IMR-90 (cell line): ENCODE results near the gene ZFP36.

ENCODE experiments used
- MAZ ChIP-seq: IDR thresholded peaks from 2 replicates; pipeline ENCODE4 v1.6.1; 2012; ENCODE audit warnings: low read depth, mild to moderate bottlenecking, low read length, improper control_type of control experiment, moderate library complexity, borderline replicate concordance
- MXI1 ChIP-seq: IDR thresholded peaks from 2 replicates; pipeline ENCODE4 v1.6.1; 2012; ENCODE audit warnings: low read depth, mild to moderate bottlenecking, low read length, moderate library complexity, borderline replicate concordance
- RFX5 ChIP-seq: IDR thresholded peaks from 2 replicates; pipeline ENCODE4 v1.8.0; 2012; ENCODE audit warnings: low read depth, mild to moderate bottlenecking, low read length, moderate library complexity
- TF ChIP-seq, protein P1 (sequence below): conservative IDR thresholded peaks from 2 replicates; pipeline ENCODE4 v1.5.1; 2012; ENCODE audit warnings: mild to moderate bottlenecking, low read depth, low read length, improper control_type of control experiment
- TF ChIP-seq, protein P2 (sequence below): fragments of 150-350 bp; IDR thresholded peaks from 2 replicates; pipeline ENCODE4 v1.6.1; 2017; ENCODE audit warnings: mild to moderate bottlenecking, antibody characterized with exemption, low read length, low read depth

DNA sequence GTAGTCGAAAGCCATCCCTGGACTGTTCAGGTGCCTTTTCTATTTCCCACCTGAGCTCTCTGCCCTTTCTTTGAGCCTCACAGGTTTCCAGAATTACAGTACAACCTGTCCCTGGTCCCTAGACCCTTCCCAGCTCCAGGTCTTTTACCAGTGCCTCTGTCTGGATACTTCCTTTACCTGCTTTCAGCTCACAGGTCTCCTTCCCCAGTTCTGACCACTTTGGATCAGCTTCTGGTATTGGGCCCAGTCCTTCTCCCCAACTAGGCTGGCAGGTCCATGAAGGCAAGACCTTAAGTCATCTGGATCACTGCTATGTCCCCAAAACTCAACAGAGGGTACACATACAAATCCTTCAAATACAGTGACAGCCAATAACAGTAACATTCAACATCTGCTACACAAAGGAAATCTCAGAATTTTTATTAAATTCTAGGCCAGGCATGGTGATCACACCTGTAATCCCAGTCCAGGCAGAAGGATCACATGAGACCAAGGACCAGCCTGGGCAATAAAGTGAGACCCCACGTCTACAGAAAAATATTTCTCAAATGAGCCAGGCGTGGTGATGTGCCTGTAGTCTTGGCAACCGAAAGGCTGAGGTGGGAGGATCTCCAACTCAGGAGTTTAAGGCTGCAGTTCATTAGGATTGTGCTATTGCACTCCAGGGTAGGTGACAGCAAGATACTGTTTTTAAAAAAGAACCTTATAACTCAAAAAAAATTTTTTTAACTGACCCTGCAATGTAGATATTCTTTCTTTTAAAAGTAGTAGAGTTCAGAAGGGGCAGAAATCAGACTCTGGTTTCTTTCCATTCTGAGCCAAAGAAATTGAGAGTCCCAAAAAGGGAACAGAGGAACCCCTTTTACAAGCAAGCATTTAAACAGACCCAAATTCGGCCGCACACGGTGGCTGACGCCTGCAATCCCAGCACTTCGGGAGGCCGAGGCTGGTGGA is 27.8 kb downstream of the ZFP36 start:
- TF ChIP-seq MAZ (no peak), MXI1 (no peak), RFX5 (no peak)
- TF ChIP-seq, protein P1, sequence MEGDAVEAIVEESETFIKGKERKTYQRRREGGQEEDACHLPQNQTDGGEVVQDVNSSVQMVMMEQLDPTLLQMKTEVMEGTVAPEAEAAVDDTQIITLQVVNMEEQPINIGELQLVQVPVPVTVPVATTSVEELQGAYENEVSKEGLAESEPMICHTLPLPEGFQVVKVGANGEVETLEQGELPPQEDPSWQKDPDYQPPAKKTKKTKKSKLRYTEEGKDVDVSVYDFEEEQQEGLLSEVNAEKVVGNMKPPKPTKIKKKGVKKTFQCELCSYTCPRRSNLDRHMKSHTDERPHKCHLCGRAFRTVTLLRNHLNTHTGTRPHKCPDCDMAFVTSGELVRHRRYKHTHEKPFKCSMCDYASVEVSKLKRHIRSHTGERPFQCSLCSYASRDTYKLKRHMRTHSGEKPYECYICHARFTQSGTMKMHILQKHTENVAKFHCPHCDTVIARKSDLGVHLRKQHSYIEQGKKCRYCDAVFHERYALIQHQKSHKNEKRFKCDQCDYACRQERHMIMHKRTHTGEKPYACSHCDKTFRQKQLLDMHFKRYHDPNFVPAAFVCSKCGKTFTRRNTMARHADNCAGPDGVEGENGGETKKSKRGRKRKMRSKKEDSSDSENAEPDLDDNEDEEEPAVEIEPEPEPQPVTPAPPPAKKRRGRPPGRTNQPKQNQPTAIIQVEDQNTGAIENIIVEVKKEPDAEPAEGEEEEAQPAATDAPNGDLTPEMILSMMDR, result no peak
- TF ChIP-seq, protein P2, sequence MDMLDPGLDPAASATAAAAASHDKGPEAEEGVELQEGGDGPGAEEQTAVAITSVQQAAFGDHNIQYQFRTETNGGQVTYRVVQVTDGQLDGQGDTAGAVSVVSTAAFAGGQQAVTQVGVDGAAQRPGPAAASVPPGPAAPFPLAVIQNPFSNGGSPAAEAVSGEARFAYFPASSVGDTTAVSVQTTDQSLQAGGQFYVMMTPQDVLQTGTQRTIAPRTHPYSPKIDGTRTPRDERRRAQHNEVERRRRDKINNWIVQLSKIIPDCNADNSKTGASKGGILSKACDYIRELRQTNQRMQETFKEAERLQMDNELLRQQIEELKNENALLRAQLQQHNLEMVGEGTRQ, result no peak
